Smooth muscle cell of the coronary artery (primary cell): ENCODE measurements around the gene SLBP. TPM values are rescaled to one million over a fixed set of nuclear protein-coding genes. Genes with fewer than 3 reads are reported as not detected.

ENCODE experiments used
- total RNA-seq: library from RNA; depleted of rRNA; stranded (reverse); fragments of >200 nt; gene quantifications from 2 replicates; pipeline ENCODE4 v1.2.3, GENCODE V29; 2014; ENCODE audit warnings: low replicate concordance

SLBP gene
- 18.8 and 45.2 TPM in 2 replicates for total RNA-seq

DNA sequence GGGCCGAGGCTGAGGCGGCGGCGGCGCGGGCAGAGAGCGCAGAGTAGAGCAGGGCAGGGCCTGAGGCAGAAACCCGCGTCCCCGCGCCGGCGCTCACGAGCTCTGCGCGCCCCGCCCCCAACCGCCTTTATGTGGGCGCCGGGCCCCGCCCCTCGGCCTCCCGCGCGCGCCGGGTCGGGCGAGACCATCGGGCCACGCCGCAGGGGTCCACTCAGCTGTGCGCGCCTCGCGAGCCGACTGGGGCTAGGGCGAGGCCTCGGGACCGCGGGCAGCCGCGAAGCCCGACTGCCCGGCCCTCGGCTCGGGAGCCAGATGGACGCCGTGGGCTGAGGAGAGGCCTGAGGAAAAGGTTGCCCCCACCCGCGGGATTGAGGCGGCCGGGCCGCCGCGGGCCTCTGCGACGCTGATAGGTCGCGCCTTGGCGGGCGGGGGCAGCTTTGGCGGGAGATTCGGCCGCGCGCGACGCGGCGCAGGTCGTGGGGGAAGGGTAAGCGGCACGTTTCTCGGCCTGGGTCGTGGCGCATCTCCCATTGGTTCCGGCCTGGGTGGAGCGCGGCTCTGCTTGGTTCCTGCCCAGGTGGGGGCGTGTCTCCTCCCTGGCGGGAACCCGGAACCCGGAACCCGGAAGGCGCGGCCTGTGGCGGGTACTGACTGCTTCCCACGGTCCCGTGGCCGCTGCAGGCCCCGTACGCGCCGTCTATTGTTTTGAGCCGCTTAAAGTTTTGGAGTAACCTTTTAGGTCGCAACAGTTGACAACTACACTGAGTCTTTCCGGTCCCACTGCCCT is at the start of gene SLBP:
TSS of gene SLBP (minus strand) at position 104 of the 787 bp plus-strand sequence. CDS start 131 bp downstream, outside the sequence.

GRCh38 chr4:1721003-1721665 is 9.0 kb upstream of the SLBP start, which contains the start of the genes TACC3 and TMEM129:
TSS of gene TACC3 (plus strand) at chr4:1721521. CDS start at chr4:1723422, 1,901 bp downstream.
TSS of gene TMEM129 (minus strand) at chr4:1721323. CDS start at chr4:1720837, 486 bp downstream.

DNA sequence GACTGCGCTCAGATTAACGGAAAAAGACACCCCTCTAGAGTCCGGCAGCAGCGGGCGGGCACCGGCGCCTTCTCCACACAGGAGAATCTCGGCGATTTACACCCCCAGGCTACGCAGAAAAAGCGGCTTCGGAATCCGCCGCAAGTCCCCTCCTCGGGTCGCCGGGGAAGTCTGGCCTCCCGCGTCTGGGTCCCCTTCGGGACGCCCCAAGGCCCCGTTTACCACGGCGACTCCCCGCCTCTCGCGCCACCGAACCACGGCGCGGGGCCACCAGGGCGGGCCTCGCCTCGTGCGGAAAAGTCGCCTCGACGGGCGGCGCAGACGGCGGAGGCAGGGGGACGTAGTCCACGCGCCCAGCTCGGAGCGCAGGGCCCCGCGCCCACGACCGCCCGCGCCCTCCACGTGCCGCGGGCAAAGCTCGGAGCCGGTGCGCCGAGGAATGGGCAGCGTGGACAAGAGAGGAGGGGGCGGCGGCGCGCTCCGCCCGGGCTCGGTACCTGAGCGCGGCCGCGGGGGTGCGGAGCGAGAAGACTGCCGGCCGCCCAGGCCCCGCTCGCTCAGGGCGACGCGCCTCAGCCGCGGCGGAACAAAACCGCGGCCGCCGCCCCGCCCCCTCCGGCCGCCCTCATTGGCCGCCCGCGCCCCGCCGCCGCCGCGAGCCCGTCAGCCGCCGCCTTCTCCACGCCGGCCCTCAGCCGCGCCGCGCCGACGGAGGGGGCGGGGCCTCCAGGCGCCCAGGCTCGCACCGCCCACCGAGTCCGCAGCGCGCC is 28.2 kb downstream of the SLBP start, which contains the start of gene FAM53A:
TSS of gene FAM53A (minus strand) at position 578 of the 770 bp plus-strand sequence. CDS start 15,572 bp downstream, outside the sequence.

Other genes with a start within 250 kb of the SLBP start
- gene FAM53A, start 28.0 kb downstream of the SLBP start, total RNA-seq: 0.23 and 1.5 TPM in 2 replicates
- 33.8 and 37.2 TPM in 2 replicates for gene TMEM129, start 9.0 kb upstream of the SLBP start, total RNA-seq
- 1.8 and 7.1 TPM in 2 replicates for gene TACC3, start 9.2 kb upstream of the SLBP start, total RNA-seq
- 0.47 and 0.83 TPM in 2 replicates for gene FGFR3, start 81.0 kb upstream of the SLBP start, total RNA-seq
- gene LETM1, start 143.8 kb upstream of the SLBP start, total RNA-seq: 93.3 and 95.6 TPM in 2 replicates
- 25.9 and 30.6 TPM in 2 replicates for gene NSD2, start 159.1 kb upstream of the SLBP start, total RNA-seq